ENCODE measurements around the gene METAP1.

The METAP1 gene

DNA sequence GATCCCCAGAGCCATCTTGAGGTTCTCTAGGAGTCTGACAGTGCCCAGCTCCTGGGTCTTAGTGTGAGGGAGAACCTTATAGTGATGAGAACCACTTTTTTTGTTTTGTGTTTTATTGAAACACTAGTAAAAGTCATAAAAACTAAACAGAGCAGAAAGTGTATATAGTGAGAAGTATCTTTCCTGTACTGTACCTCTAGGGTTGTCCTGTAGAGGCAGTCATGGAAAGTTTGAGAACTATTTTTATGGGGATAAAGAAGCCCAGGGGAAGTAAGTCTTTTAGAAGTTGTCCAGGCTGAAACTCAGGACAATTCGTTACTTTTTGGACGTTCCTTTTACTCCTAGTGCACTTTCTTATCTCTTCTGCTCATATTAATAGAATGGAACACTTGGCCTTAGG lies 52.2 kb downstream of the METAP1 start:
- H4K20me1 ChIP-seq (ENCODE audit: insufficient read depth, low read length), result no peaks in the 10 kb centered on the region
- TF ChIP-seq, protein P1, sequence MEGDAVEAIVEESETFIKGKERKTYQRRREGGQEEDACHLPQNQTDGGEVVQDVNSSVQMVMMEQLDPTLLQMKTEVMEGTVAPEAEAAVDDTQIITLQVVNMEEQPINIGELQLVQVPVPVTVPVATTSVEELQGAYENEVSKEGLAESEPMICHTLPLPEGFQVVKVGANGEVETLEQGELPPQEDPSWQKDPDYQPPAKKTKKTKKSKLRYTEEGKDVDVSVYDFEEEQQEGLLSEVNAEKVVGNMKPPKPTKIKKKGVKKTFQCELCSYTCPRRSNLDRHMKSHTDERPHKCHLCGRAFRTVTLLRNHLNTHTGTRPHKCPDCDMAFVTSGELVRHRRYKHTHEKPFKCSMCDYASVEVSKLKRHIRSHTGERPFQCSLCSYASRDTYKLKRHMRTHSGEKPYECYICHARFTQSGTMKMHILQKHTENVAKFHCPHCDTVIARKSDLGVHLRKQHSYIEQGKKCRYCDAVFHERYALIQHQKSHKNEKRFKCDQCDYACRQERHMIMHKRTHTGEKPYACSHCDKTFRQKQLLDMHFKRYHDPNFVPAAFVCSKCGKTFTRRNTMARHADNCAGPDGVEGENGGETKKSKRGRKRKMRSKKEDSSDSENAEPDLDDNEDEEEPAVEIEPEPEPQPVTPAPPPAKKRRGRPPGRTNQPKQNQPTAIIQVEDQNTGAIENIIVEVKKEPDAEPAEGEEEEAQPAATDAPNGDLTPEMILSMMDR (IDR thresholded peaks at IDR 0.05; ENCODE audit: low read length), result no peak
- TF ChIP-seq EZH2 (optimal IDR thresholded peaks at IDR 0.05; ENCODE audit: low read depth, low read length) (no peak), EZH2phosphoT487 (IDR thresholded peaks at IDR 0.05; ENCODE audit: low read length) (no peak)
- no peak overlapping the region for H3K4me3 ChIP-seq (ENCODE audit: low read length)
- H3K9me2 ChIP-seq (replicated peaks; ENCODE audit: insufficient read depth, low read length), result no peaks in the 10 kb centered on the region
- peaks cover 4% of the 10 kb centered on the region; the same call in 1 of the 2 replicates for H3K4me1 ChIP-seq (ENCODE audit: low read length)
- H2AFZ ChIP-seq (ENCODE audit: low read length), result no peak overlapping the region
- H3K9me3 ChIP-seq (replicated peaks; ENCODE audit: insufficient read depth, low read length), result no peaks in the 10 kb centered on the region
- H3K36me3 ChIP-seq (replicated peaks; ENCODE audit: insufficient read depth, low read length), result 0 out of 2 replicates have a peak, but pooled peaks cover 3% of the 10 kb centered on the region
- no peak overlapping the region for H3K9ac ChIP-seq (ENCODE audit: low read length)
- H3K27ac ChIP-seq (ENCODE audit: low read length), result no peak overlapping the region
- H3K4me2 ChIP-seq (ENCODE audit: low read depth, low read length), result no peak overlapping the region
- H3F3A ChIP-seq (ENCODE audit: insufficient read depth, low read length), result no peaks in the 10 kb centered on the region
- H3K79me2 ChIP-seq (ENCODE audit: low read length), result no peaks in the 10 kb centered on the region
- H3K27me3 ChIP-seq (replicated peaks; ENCODE audit: insufficient read depth, low read length), result no peaks in the 10 kb centered on the region
- DNase-seq, result no peak

DNA sequence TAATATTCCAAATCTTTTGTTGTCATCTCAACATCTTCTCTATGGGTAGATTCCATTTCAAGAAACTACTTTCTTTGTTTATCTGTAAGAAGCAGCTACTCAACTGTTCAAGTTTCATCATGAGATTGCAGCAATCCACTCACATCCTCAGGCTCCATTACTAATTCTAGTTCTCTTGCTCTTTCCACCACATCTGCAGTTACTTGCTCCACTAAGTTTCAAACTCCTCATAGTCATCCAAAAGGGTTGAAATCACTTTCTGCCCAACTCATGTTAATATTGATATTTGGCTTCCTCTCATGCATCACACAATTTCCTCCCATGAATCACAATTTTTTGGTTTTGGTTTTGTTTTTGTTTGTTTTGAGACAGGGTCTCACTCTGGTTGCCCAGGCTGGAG lies 57.4 kb downstream of the METAP1 start:
- Histone ChIP-seq H3K4me3 (ENCODE audit: low read length) (no peak overlapping the region), H3K9me3 (replicated peaks; ENCODE audit: insufficient read depth, low read length) (no peaks in the 10 kb centered on the region), H3K27me3 (replicated peaks; ENCODE audit: insufficient read depth, low read length) (no peaks in the 10 kb centered on the region), H2AFZ (ENCODE audit: low read length) (no peak overlapping the region), H4K20me1 (ENCODE audit: insufficient read depth, low read length) (no peaks in the 10 kb centered on the region), H3K79me2 (ENCODE audit: low read length) (no peaks in the 10 kb centered on the region), H3K4me1 (ENCODE audit: low read length) (peaks cover 4% of the 10 kb centered on the region; the same call in 1 of the 2 replicates), H3K36me3 (replicated peaks; ENCODE audit: insufficient read depth, low read length) (no peaks in the 10 kb centered on the region; the same call in 1 of the 2 replicates), H3K9ac (ENCODE audit: low read length) (no peak overlapping the region), H3K27ac (ENCODE audit: low read length) (no peak overlapping the region), H3K9me2 (replicated peaks; ENCODE audit: insufficient read depth, low read length) (no peaks in the 10 kb centered on the region), H3K4me2 (ENCODE audit: low read depth, low read length) (no peak overlapping the region), H3F3A (ENCODE audit: insufficient read depth, low read length) (no peaks in the 10 kb centered on the region)
- TF ChIP-seq EZH2phosphoT487 (IDR thresholded peaks at IDR 0.05; ENCODE audit: low read length), result no peak
- no peak for TF ChIP-seq EZH2 (optimal IDR thresholded peaks at IDR 0.05; ENCODE audit: low read depth, low read length)
- TF ChIP-seq, protein P1 (IDR thresholded peaks at IDR 0.05; ENCODE audit: low read length), result no peak
- DNase-seq, result no peak

DNA sequence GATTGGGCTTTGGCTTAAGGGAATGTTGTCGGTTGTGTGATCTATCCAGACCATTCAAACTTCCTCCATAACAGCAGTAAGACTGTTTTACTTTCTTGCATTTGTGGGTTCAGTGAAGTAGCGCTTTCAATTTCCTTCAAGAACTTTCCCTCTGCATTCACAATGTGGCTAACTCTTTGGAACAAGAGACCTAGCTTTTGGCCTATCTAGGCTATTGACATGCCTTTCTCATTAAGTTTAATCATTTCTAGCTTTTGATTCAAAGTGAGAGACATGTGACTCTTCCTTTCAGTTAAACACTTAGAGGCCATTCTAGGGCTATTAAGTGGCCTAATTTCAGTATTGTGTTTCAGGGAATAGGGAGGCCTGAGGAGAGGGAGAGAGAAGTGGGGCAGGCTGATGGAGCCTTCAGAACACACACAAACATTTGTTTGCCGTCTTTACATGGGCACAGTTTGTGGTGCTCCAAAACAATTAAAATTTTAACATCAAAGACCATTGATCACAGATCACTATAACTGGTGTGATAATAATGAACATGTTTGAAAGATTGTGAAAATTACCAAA lies 59.0 kb downstream of the METAP1 start:
- Histone ChIP-seq H3K4me2 (ENCODE audit: low read depth, low read length) (no peak overlapping the region), H3K27me3 (replicated peaks; ENCODE audit: insufficient read depth, low read length) (no peaks in the 10 kb centered on the region)

More for the DNA sequence above, 59.0 kb downstream of the METAP1 start:
- H3K79me2 ChIP-seq (ENCODE audit: low read length), result no peaks in the 10 kb centered on the region
- no peaks in the 10 kb centered on the region for H4K20me1 ChIP-seq (ENCODE audit: insufficient read depth, low read length)
- no peaks in the 10 kb centered on the region; the same call in 1 of the 2 replicates for H3K36me3 ChIP-seq (replicated peaks; ENCODE audit: insufficient read depth, low read length)
- no peak overlapping the region for H3K27ac ChIP-seq (ENCODE audit: low read length)
- H2AFZ ChIP-seq (ENCODE audit: low read length), result no peak overlapping the region
- H3K9me3 ChIP-seq (replicated peaks; ENCODE audit: insufficient read depth, low read length), result no peaks in the 10 kb centered on the region
- no peaks in the 10 kb centered on the region for H3F3A ChIP-seq (ENCODE audit: insufficient read depth, low read length)
- H3K4me3 ChIP-seq (ENCODE audit: low read length), result no peak overlapping the region
- TF ChIP-seq EZH2 (optimal IDR thresholded peaks at IDR 0.05; ENCODE audit: low read depth, low read length) (no peak), EZH2phosphoT487 (IDR thresholded peaks at IDR 0.05; ENCODE audit: low read length) (no peak)
- TF ChIP-seq, protein P1 (IDR thresholded peaks at IDR 0.05; ENCODE audit: low read length), result no peak
- H3K4me1 ChIP-seq (ENCODE audit: low read length), result peaks cover 4% of the 10 kb centered on the region; the same call in 1 of the 2 replicates
- no peak for DNase-seq
- H3K9me2 ChIP-seq (replicated peaks; ENCODE audit: insufficient read depth, low read length), result no peaks in the 10 kb centered on the region
- no peak overlapping the region for H3K9ac ChIP-seq (ENCODE audit: low read length)
